Calu3 (cell line): ENCODE measurements around the gene SHISA6. TPM values are rescaled to one million over a fixed set of nuclear protein-coding genes. Genes with fewer than 3 reads are reported as not detected.

Experiments
- BruUV-seq: library from RNA; stranded (reverse); fragments of 400-500 nt; replicated peaks from 2 replicates; lab custom pipeline; 2021; lab: Mats Ljungman, UMichigan
- CTCF ChIA-PET: fragments of 300-600 bp; sonication (Branson Sonifier 250); formaldehyde crosslinking; loops from one replicate; lab custom pipeline; 2022; ENCODE audit warnings: antibody characterized with exemption; lab: Charles Lee
- DNase-seq: peaks from one replicate; pipeline ENCODE4 v3.0.0; 2022
- H3K27ac Mint-ChIP-seq: one replicate; pipeline ENCODE4 v1.8.0; 2022; ENCODE audit warnings: mixed read lengths; ENCODE audit not compliant: unreplicated experiment
- H3K27me3 Mint-ChIP-seq: one replicate; pipeline ENCODE4 v1.8.0; 2022; ENCODE audit warnings: mixed read lengths; ENCODE audit not compliant: unreplicated experiment
- H3K36me3 Mint-ChIP-seq: one replicate; pipeline ENCODE4 v1.8.0; 2022; ENCODE audit warnings: mild to moderate bottlenecking, moderate library complexity, mixed read lengths; ENCODE audit not compliant: insufficient read depth, unreplicated experiment
- H3K4me1 Mint-ChIP-seq: one replicate; pipeline ENCODE4 v1.8.0; 2022; ENCODE audit warnings: mild to moderate bottlenecking, low read depth, mixed read lengths; ENCODE audit not compliant: unreplicated experiment
- H3K4me3 Mint-ChIP-seq: one replicate; pipeline ENCODE4 v1.8.0; 2022; ENCODE audit warnings: mild to moderate bottlenecking, low read depth, moderate library complexity, mixed read lengths; ENCODE audit not compliant: unreplicated experiment
- H3K9me3 Mint-ChIP-seq: one replicate; pipeline ENCODE4 v1.8.0; 2022; ENCODE audit warnings: low read depth, mixed read lengths; ENCODE audit not compliant: unreplicated experiment
- CTCF ChIP-seq: fragments of 200-600 bp; IDR thresholded peaks from one replicate; pipeline ENCODE4 v1.8.0; 2022; ENCODE audit warnings: antibody characterized with exemption; ENCODE audit not compliant: unreplicated experiment
- intact Hi-C: fragments of 100-400 bp; cut with micrococcal nuclease; formaldehyde crosslinking; loops from one replicate; pipeline ENCODE4 v1.10.0; 2022; ENCODE audit not compliant: unreplicated experiment
- total RNA-seq: library from RNA; stranded (reverse); gene quantifications from 2 replicates; pipeline ENCODE4 v1.2.3, GENCODE V29; 2022

The SHISA6 gene
- total RNA-seq, 1 experiment from 2014 or later: not detected

GRCh38 chr17:11555530-11555929 is 314.5 kb downstream of the SHISA6 start:
- BruUV-seq: no TSS peak
- CTCF ChIA-PET: no interaction called here
- Mint-ChIP-seq H3K36me3 (no peaks in the 10 kb centered on the region), H3K27ac (no peak overlapping the region), H3K27me3 (peaks cover 14% of the 10 kb centered on the region), H3K9me3 (peaks cover 3% of the 10 kb centered on the region), H3K4me1 (no peaks in the 10 kb centered on the region), H3K4me3 (no peak overlapping the region)
- no peak for TF ChIP-seq CTCF
- intact Hi-C loops: no loop called here
- DNase-seq: no peak

- Mint-ChIP-seq H3K9me3 (peaks cover 3% of the 10 kb centered on the region), H3K27ac (no peak overlapping the region), H3K4me3 (no peak overlapping the region), H3K36me3 (no peaks in the 10 kb centered on the region), H3K27me3 (peaks cover 14% of the 10 kb centered on the region), H3K4me1 (no peaks in the 10 kb centered on the region)
- TF ChIP-seq CTCF: no peak
- no TSS peak for BruUV-seq
- intact Hi-C loops: no loop called here
- no peak for DNase-seq
- CTCF ChIA-PET: no interaction called here
Measured at GRCh38 chr17:11557727-11558452, 316.9 kb downstream of the SHISA6 start.

GRCh38 chr17:11558681-11559234 is 317.7 kb downstream of the SHISA6 start:
- TF ChIP-seq CTCF: no peak
- DNase-seq: no peak
- no peak overlapping the region for H3K27ac Mint-ChIP-seq
- CTCF ChIA-PET: no interaction called here
- intact Hi-C loops: no loop called here
- no peaks in the 10 kb centered on the region for H3K4me1 Mint-ChIP-seq
- H3K9me3 Mint-ChIP-seq: peaks cover 3% of the 10 kb centered on the region
- H3K4me3 Mint-ChIP-seq: no peak overlapping the region
- peaks cover 7% of the 10 kb centered on the region for H3K27me3 Mint-ChIP-seq
- BruUV-seq: no TSS peak
- no peaks in the 10 kb centered on the region for H3K36me3 Mint-ChIP-seq

GRCh38 chr17:11559601-11560000 is 318.6 kb downstream of the SHISA6 start:
- Mint-ChIP-seq H3K36me3 (no peaks in the 10 kb centered on the region), H3K4me1 (no peaks in the 10 kb centered on the region), H3K27ac (no peak overlapping the region), H3K9me3 (peaks cover 3% of the 10 kb centered on the region), H3K27me3 (no peaks in the 10 kb centered on the region), H3K4me3 (no peak overlapping the region)
- BruUV-seq: no TSS peak
- intact Hi-C loops: no loop called here
- DNase-seq: no peak
- no peak for TF ChIP-seq CTCF
- CTCF ChIA-PET: no interaction called here
